Liver (tissue), 9 donors: ENCODE measurements around the gene FBXO24. TPM values are rescaled to one million over a fixed set of nuclear protein-coding genes. Genes with fewer than 3 reads are reported as not detected.

Experiments
- DNase-seq: peaks from one replicate; pipeline ENCODE4 v3.0.0-alpha.2; 2017; ENCODE audit warnings: low spot score
- H3K27ac ChIP-seq, 2 donors: one replicate each; pipeline ENCODE4 v1.7.0; 2013; ENCODE audit warnings: inconsistent platforms in 2 of 2, low read length in 2 of 2, control low read depth in 1 of 2, low read depth in 1 of 2, mild to moderate bottlenecking in 1 of 2
- H3K27me3 ChIP-seq, 4 donors: one replicate each; pipeline versions ENCODE4 v1.6.1 to v1.7.0; 2013; ENCODE audit warnings: low read length in 3 of 4, inconsistent platforms in 1 of 4, mild to moderate bottlenecking in 1 of 4, moderate library complexity in 1 of 4; ENCODE audit not compliant: control insufficient read depth in 4 of 4, insufficient read depth in 4 of 4
- H3K36me3 ChIP-seq, 4 donors: one replicate each; pipeline versions ENCODE4 v1.6.1 to v1.7.0; 2013; ENCODE audit warnings: low read length in 3 of 4, mild to moderate bottlenecking in 3 of 4, low read depth in 1 of 4, moderate library complexity in 1 of 4; ENCODE audit not compliant: control insufficient read depth in 4 of 4, insufficient read depth in 3 of 4
- H3K4me1 ChIP-seq, 4 donors: one replicate each; pipeline versions ENCODE4 v1.6.1 to v1.7.0; 2013; ENCODE audit warnings: low read length in 3 of 4, mild to moderate bottlenecking in 3 of 4, moderate library complexity in 1 of 4; ENCODE audit not compliant: control insufficient read depth in 4 of 4, insufficient read depth in 4 of 4
- H3K4me3 ChIP-seq, 3 donors: one replicate each; pipeline versions ENCODE4 v1.6.1 to v1.7.0; 2013; ENCODE audit warnings: low read length in 3 of 3, control low read depth in 1 of 3, low read depth in 1 of 3, mild to moderate bottlenecking in 1 of 3
- H3K9ac ChIP-seq, 2 donors: one replicate each; pipeline ENCODE4 v1.7.0; 2013; ENCODE audit warnings: low read length in 2 of 2, mild to moderate bottlenecking in 2 of 2, moderate library complexity in 2 of 2, control low read depth in 1 of 2, low read depth in 1 of 2
- H3K9me3 ChIP-seq, 4 donors: one replicate each; pipeline versions ENCODE4 v1.6.1 to v1.7.0; 2013; ENCODE audit warnings: low read length in 3 of 4; ENCODE audit not compliant: control insufficient read depth in 4 of 4
- EGR1 ChIP-seq, 2 donors: IDR thresholded peaks; 2 replicates each; pipeline ENCODE4 v1.6.1; 2016 to 2018; ENCODE audit warnings: antibody characterized with exemption in 2 of 2, low read depth in 2 of 2
- FOXA1 ChIP-seq: IDR thresholded peaks from 2 replicates; pipeline ENCODE4 v1.6.1; 2016; ENCODE audit warnings: antibody characterized with exemption
- FOXA2 ChIP-seq: IDR thresholded peaks from 2 replicates; pipeline ENCODE4 v1.6.1; 2016; ENCODE audit warnings: antibody characterized with exemption
- GABPA ChIP-seq, 2 donors: IDR thresholded peaks in 1 of 2; conservative IDR thresholded peaks in 1 of 2; 2 replicates each; pipeline ENCODE4 v1.6.1; 2016; ENCODE audit warnings: antibody characterized with exemption in 2 of 2, mild to moderate bottlenecking in 1 of 2, moderate library complexity in 1 of 2
- HNF4A ChIP-seq, 2 donors: conservative IDR thresholded peaks; 2 replicates each; pipeline ENCODE4 v1.6.1; 2016; ENCODE audit warnings: antibody characterized with exemption in 2 of 2, mild to moderate bottlenecking in 2 of 2
- HNF4G ChIP-seq: IDR thresholded peaks from 2 replicates; pipeline ENCODE4 v1.6.1; 2016; ENCODE audit warnings: antibody characterized with exemption
- JUND ChIP-seq, 2 donors: IDR thresholded peaks; 2 replicates each; pipeline ENCODE4 v1.6.1; 2016; ENCODE audit warnings: antibody characterized with exemption in 2 of 2
- NR2F2 ChIP-seq: IDR thresholded peaks from 2 replicates; pipeline ENCODE4 v1.6.1; 2016; ENCODE audit warnings: antibody characterized with exemption
- RAD21 ChIP-seq, 2 donors: IDR thresholded peaks; 2 replicates each; pipeline ENCODE4 v1.6.1; 2016; ENCODE audit warnings: antibody characterized with exemption in 2 of 2, mild to moderate bottlenecking in 2 of 2
- RXRA ChIP-seq, 2 donors: IDR thresholded peaks; 2 replicates each; pipeline ENCODE4 v1.6.1; 2017 to 2018; ENCODE audit warnings: antibody characterized with exemption in 2 of 2, mild to moderate bottlenecking in 1 of 2
- SP1 ChIP-seq: IDR thresholded peaks from 2 replicates; pipeline ENCODE4 v1.6.1; 2018; ENCODE audit warnings: antibody characterized with exemption, mild to moderate bottlenecking
- TAF1 ChIP-seq: conservative IDR thresholded peaks from 2 replicates; pipeline ENCODE4 v1.6.1; 2016; ENCODE audit warnings: antibody characterized with exemption, mild to moderate bottlenecking
- YY1 ChIP-seq: IDR thresholded peaks from 2 replicates; pipeline ENCODE4 v1.6.1; 2016; ENCODE audit warnings: antibody characterized with exemption, mild to moderate bottlenecking
- WGBS: extraction: QIAGEN DNeasy Blood & Tissue Kit; methylation state at CpG from one replicate; pipeline ENCODE4 v1.1.7; 2013; 5-methylcytosine and 5-hydroxymethylcytosine counted together
- polyA plus RNA-seq, 2 donors: library from polyadenylated mRNA; stranded (reverse) in 1 of 2; unstranded in 1 of 2; fragments of 200-250 nt in 1 of 2; fragments of >200 nt in 1 of 2; fragmentation: Nextera tagmentation in 1 of 2; extraction: Ambion mirVana in 1 of 2; gene quantifications; one replicate each; pipeline versions ENCODE4 v1.2.1 to v1.2.3, GENCODE V29; 2013 to 2015
- total RNA-seq, 2 donors: library from RNA; depleted of rRNA; stranded (reverse); fragments of >200 nt; gene quantifications; one replicate each; pipeline ENCODE4 v1.2.3, GENCODE V29; 2014
- TF ChIP-seq, protein P1 (sequence below): IDR thresholded peaks from 2 replicates; pipeline ENCODE4 v1.6.1; 2016; ENCODE audit warnings: antibody characterized with exemption
- TF ChIP-seq, protein P2 (sequence below): fragments of 150-350 bp; IDR thresholded peaks from 2 replicates; pipeline ENCODE4 v1.5.1; 2017; ENCODE audit warnings: improper control_type of control experiment, low read depth, low read length; ENCODE audit not compliant: missing input control
- TF ChIP-seq, protein P3 (sequence below): IDR thresholded peaks from 2 replicates; pipeline ENCODE4 v1.6.1; 2016; ENCODE audit warnings: antibody characterized with exemption
- TF ChIP-seq, protein P4 (sequence below): IDR thresholded peaks from 2 replicates; pipeline ENCODE4 v1.6.1; 2016; ENCODE audit warnings: antibody characterized with exemption
- TF ChIP-seq, protein P5 (sequence below): IDR thresholded peaks from 2 replicates; pipeline ENCODE4 v1.6.1; 2016; ENCODE audit warnings: antibody characterized with exemption, mild to moderate bottlenecking
- donor health status: healthy.
- donor health status: healthy.
- donor health status: healthy.
- donor health status: healthy.
- donor health status: healthy.

The FBXO24 gene
- total and polyA plus RNA-seq, 4 donors = 0.25 to 1.3 (median 0.50) TPM

DNA sequence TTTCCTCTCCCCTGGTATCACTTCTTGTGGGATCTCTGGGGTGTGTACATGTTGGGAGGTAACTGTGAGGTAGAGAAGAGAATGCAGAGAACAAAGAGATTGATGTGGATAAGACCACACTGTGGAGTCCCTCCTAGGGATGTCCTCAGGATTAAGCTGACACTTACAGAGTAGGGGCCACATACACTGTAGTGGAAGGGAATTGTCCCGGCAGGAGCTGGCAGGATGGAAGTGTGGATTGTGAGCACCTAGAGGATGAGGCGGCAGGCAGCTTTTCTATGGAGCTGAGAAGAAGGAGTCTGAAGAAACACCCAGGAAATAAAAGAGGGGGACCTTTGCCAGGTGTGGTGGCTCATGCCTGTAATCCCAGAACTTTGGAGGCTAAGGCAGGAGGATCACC lies 33.6 kb upstream of the FBXO24 start:
- peaks cover 5 to 57% (median 43%) of the 10 kb centered on the region in 4 donors for H3K36me3 ChIP-seq
- WGBS = 96% methylated on average over 2 of the region's 2 CpGs
- no peaks in the 10 kb centered on the region for H3K27me3 ChIP-seq
- H3K9ac ChIP-seq = no peak overlapping the region
- DNase-seq = no peak
- TF ChIP-seq HNF4A (conservative IDR thresholded peaks at IDR 0.05) (no peak), SP1 (no peak), RAD21 (IDR thresholded peaks at IDR 0.05) (no peak), TAF1 (no peak), FOXA1 (no peak), RXRA (IDR thresholded peaks at IDR 0.05) (no peak), FOXA2 (no peak), YY1 (no peak)
- TF ChIP-seq, protein P1, sequence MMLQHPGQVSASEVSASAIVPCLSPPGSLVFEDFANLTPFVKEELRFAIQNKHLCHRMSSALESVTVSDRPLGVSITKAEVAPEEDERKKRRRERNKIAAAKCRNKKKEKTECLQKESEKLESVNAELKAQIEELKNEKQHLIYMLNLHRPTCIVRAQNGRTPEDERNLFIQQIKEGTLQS = no peak
- H3K27ac ChIP-seq = no peak overlapping the region
- H3K4me1 ChIP-seq = peaks cover 7 to 27% (median 12%) of the 10 kb centered on the region in 4 donors
- H3K4me3 ChIP-seq = no peak overlapping the region
- H3K9me3 ChIP-seq = no peaks in the 10 kb centered on the region

DNA sequence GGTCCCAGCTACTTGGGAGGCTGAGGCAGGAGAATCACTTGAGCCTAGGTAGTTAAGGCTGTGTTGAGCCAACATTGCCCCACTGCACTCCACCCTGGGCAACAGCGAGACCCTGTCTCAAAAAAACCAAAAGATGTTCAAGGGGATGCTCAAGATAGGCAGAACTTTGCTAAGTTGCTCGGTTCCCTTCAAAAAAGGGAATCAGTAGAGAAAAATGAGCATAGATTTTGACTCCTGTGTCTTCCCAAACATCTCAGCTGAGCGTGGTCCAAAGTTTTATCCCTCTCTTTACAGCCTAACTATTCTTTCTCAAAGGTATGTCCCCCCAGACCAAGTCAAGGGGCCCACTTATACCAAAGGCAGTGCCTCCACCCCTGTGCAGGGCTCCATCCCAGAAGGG lies 33.1 kb upstream of the FBXO24 start:
- no peak overlapping the region for H3K9ac ChIP-seq
- H3K4me3 ChIP-seq = no peak overlapping the region
- TF ChIP-seq HNF4G (no peak), GABPA (IDR thresholded peaks at IDR 0.05 in 1 of 2, conservative IDR thresholded peaks at IDR 0.05 in 1 of 2) (no peak), RXRA (IDR thresholded peaks at IDR 0.05) (no peak), TAF1 (no peak), RAD21 (IDR thresholded peaks at IDR 0.05) (no peak), EGR1 (IDR thresholded peaks at IDR 0.05; ENCODE audit: low read depth in 2 of 2) (no peak), FOXA1 (no peak), SP1 (no peak), FOXA2 (no peak), JUND (IDR thresholded peaks at IDR 0.05) (no peak), HNF4A (conservative IDR thresholded peaks at IDR 0.05) (no peak), YY1 (no peak), NR2F2 (no peak)
- TF ChIP-seq, protein P2, sequence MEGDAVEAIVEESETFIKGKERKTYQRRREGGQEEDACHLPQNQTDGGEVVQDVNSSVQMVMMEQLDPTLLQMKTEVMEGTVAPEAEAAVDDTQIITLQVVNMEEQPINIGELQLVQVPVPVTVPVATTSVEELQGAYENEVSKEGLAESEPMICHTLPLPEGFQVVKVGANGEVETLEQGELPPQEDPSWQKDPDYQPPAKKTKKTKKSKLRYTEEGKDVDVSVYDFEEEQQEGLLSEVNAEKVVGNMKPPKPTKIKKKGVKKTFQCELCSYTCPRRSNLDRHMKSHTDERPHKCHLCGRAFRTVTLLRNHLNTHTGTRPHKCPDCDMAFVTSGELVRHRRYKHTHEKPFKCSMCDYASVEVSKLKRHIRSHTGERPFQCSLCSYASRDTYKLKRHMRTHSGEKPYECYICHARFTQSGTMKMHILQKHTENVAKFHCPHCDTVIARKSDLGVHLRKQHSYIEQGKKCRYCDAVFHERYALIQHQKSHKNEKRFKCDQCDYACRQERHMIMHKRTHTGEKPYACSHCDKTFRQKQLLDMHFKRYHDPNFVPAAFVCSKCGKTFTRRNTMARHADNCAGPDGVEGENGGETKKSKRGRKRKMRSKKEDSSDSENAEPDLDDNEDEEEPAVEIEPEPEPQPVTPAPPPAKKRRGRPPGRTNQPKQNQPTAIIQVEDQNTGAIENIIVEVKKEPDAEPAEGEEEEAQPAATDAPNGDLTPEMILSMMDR = no peak
- TF ChIP-seq, protein P3, sequence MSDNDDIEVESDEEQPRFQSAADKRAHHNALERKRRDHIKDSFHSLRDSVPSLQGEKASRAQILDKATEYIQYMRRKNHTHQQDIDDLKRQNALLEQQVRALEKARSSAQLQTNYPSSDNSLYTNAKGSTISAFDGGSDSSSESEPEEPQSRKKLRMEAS = no peak
- TF ChIP-seq, protein P1 = no peak
- TF ChIP-seq, protein P4, sequence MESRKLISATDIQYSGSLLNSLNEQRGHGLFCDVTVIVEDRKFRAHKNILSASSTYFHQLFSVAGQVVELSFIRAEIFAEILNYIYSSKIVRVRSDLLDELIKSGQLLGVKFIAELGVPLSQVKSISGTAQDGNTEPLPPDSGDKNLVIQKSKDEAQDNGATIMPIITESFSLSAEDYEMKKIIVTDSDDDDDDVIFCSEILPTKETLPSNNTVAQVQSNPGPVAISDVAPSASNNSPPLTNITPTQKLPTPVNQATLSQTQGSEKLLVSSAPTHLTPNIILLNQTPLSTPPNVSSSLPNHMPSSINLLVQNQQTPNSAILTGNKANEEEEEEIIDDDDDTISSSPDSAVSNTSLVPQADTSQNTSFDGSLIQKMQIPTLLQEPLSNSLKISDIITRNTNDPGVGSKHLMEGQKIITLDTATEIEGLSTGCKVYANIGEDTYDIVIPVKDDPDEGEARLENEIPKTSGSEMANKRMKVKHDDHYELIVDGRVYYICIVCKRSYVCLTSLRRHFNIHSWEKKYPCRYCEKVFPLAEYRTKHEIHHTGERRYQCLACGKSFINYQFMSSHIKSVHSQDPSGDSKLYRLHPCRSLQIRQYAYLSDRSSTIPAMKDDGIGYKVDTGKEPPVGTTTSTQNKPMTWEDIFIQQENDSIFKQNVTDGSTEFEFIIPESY = no peak
- TF ChIP-seq, protein P5, sequence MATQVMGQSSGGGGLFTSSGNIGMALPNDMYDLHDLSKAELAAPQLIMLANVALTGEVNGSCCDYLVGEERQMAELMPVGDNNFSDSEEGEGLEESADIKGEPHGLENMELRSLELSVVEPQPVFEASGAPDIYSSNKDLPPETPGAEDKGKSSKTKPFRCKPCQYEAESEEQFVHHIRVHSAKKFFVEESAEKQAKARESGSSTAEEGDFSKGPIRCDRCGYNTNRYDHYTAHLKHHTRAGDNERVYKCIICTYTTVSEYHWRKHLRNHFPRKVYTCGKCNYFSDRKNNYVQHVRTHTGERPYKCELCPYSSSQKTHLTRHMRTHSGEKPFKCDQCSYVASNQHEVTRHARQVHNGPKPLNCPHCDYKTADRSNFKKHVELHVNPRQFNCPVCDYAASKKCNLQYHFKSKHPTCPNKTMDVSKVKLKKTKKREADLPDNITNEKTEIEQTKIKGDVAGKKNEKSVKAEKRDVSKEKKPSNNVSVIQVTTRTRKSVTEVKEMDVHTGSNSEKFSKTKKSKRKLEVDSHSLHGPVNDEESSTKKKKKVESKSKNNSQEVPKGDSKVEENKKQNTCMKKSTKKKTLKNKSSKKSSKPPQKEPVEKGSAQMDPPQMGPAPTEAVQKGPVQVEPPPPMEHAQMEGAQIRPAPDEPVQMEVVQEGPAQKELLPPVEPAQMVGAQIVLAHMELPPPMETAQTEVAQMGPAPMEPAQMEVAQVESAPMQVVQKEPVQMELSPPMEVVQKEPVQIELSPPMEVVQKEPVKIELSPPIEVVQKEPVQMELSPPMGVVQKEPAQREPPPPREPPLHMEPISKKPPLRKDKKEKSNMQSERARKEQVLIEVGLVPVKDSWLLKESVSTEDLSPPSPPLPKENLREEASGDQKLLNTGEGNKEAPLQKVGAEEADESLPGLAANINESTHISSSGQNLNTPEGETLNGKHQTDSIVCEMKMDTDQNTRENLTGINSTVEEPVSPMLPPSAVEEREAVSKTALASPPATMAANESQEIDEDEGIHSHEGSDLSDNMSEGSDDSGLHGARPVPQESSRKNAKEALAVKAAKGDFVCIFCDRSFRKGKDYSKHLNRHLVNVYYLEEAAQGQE = no peak
- no peak for DNase-seq
- H3K9me3 ChIP-seq = no peaks in the 10 kb centered on the region
- no peak overlapping the region for H3K27ac ChIP-seq
- H3K4me1 ChIP-seq = peaks cover 4 to 22% (median 7%) of the 10 kb centered on the region in 4 donors
- H3K27me3 ChIP-seq = no peaks in the 10 kb centered on the region
- H3K36me3 ChIP-seq = peaks cover 5 to 61% (median 45%) of the 10 kb centered on the region in 4 donors
- 96% methylated on average over 3 of the region's 3 CpGs for WGBS
